Neural cell (in vitro differentiated cells): ENCODE data around the gene CLIC4.

Experiments
- EP300 ChIP-seq: fragments of 450-650 bp; conservative IDR thresholded peaks from 2 replicates; pipeline ENCODE4 v1.6.1; 2014; ENCODE audit warnings: antibody characterized with exemption, mild to moderate bottlenecking, moderate library complexity; ENCODE audit not compliant: poor library complexity, severe bottlenecking
- EZH2 ChIP-seq: fragments of 200-600, 300-800 bp; shearing (Covaris generic), sonication (generic); IDR thresholded peaks from 2 replicates; pipeline ENCODE4 v1.6.1; 2014; ENCODE audit warnings: antibody characterized with exemption, low read length, borderline replicate concordance, mild to moderate bottlenecking; ENCODE audit not compliant: insufficient read depth, poor library complexity, severe bottlenecking
- POLR2AphosphoS5 ChIP-seq: IDR thresholded peaks from 2 replicates; pipeline ENCODE4 v1.6.1; 2012
- RAD21 ChIP-seq: fragments of 450-650 bp; conservative IDR thresholded peaks from 2 replicates; pipeline ENCODE4 v1.6.1; 2014; ENCODE audit warnings: antibody characterized with exemption, mild to moderate bottlenecking, moderate library complexity
- TF ChIP-seq, protein P1 (sequence below): fragments of 450-650 bp; IDR thresholded peaks from 2 replicates; pipeline ENCODE4 v1.5.1; 2014; ENCODE audit warnings: antibody characterized with exemption, mild to moderate bottlenecking, moderate library complexity; ENCODE audit not compliant: poor library complexity, severe bottlenecking
- TF ChIP-seq, protein P2 (sequence below): IDR thresholded peaks from 2 replicates; pipeline ENCODE4 v1.6.1; 2012; ENCODE audit warnings: borderline replicate concordance

DNA sequence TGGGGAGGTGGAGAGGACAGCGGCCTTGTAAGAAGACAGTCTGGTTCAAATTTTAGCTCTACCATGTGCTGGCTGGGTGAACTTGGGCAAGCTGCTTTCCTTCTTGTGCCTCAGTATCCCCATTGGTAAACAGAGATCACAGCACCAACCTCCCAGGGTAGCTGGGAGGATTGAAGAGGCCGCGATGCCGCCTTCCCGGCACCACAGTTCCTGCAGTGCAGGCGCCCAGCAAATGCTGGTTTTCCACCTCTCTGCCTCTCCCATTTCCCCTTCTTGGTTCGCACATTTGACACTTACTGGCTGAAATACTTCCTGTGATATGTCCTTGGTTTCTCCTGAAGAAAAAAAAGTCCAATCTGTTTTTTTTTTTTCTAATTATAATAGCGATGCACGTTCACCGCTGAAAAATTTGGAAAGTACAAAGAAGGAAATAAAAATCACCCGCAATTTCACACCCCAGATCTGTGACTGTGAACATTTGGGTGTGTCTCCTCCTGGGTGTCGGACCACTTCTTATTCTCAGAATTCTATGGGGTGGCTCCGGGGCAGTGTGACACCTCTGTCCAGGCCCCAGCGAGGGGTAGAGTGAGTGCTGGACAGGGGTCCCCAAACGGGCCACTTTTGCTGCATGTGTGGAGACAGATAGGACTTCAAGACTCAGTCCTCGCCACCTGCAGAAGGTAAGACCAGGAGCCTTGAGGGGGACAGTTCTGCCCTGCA lies 111.7 kb downstream of the CLIC4 start:
- TF ChIP-seq EZH2 (no peak), POLR2AphosphoS5 (no peak), EP300 (no peak), RAD21 (no peak)
- TF ChIP-seq, protein P1, sequence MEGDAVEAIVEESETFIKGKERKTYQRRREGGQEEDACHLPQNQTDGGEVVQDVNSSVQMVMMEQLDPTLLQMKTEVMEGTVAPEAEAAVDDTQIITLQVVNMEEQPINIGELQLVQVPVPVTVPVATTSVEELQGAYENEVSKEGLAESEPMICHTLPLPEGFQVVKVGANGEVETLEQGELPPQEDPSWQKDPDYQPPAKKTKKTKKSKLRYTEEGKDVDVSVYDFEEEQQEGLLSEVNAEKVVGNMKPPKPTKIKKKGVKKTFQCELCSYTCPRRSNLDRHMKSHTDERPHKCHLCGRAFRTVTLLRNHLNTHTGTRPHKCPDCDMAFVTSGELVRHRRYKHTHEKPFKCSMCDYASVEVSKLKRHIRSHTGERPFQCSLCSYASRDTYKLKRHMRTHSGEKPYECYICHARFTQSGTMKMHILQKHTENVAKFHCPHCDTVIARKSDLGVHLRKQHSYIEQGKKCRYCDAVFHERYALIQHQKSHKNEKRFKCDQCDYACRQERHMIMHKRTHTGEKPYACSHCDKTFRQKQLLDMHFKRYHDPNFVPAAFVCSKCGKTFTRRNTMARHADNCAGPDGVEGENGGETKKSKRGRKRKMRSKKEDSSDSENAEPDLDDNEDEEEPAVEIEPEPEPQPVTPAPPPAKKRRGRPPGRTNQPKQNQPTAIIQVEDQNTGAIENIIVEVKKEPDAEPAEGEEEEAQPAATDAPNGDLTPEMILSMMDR = no peak
- TF ChIP-seq, protein P2, sequence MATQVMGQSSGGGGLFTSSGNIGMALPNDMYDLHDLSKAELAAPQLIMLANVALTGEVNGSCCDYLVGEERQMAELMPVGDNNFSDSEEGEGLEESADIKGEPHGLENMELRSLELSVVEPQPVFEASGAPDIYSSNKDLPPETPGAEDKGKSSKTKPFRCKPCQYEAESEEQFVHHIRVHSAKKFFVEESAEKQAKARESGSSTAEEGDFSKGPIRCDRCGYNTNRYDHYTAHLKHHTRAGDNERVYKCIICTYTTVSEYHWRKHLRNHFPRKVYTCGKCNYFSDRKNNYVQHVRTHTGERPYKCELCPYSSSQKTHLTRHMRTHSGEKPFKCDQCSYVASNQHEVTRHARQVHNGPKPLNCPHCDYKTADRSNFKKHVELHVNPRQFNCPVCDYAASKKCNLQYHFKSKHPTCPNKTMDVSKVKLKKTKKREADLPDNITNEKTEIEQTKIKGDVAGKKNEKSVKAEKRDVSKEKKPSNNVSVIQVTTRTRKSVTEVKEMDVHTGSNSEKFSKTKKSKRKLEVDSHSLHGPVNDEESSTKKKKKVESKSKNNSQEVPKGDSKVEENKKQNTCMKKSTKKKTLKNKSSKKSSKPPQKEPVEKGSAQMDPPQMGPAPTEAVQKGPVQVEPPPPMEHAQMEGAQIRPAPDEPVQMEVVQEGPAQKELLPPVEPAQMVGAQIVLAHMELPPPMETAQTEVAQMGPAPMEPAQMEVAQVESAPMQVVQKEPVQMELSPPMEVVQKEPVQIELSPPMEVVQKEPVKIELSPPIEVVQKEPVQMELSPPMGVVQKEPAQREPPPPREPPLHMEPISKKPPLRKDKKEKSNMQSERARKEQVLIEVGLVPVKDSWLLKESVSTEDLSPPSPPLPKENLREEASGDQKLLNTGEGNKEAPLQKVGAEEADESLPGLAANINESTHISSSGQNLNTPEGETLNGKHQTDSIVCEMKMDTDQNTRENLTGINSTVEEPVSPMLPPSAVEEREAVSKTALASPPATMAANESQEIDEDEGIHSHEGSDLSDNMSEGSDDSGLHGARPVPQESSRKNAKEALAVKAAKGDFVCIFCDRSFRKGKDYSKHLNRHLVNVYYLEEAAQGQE = no peak
